HG03521 (cell line): ENCODE data around the gene HOXA11.

Experiments
- ATAC-seq: cut with Tn5 transposase; IDR thresholded peaks from one replicate; pipeline ENCODE4 v1.9.1; 2021; ENCODE audit warnings: mild to moderate bottlenecking, moderate library complexity; ENCODE audit not compliant: unreplicated experiment

HOXA11 gene

GRCh38 chr7:27207348-27207985 is 22.4 kb upstream of the HOXA11 start:
- no peak for ATAC-seq

GRCh38 chr7:27205325-27206280 is 20.6 kb upstream of the HOXA11 start:
- no peak for ATAC-seq

DNA sequence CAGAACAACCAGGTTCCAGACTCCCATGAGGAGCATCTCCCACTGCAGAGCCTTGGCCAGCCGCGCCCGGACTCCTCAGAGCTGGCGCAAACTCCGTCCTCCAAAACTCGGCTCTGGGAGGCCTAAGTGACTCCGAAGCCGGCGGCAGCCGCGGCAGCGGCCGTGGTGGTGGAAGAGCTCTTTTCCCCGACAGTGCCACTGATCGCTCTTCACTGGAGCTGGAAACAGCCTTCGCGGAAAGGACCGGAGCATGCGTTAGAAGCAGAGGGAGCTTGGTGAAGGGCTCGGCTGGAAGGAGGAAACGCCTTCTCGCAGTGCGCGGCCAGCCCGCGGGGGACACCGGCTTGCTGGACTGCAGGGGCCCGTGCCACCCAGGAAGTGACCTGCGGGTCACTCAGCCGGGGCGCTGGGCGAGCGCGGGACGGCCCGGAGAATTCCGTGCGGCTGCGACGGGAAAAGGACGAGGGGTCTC is 19.9 kb upstream of the HOXA11 start:
- ATAC-seq = no peak

- ATAC-seq = no peak
Observed at GRCh38 chr7:27203964-27204594, 19.0 kb upstream of the HOXA11 start.

GRCh38 chr7:27203365-27203953 is 18.4 kb upstream of the HOXA11 start:
- no peak for ATAC-seq

DNA sequence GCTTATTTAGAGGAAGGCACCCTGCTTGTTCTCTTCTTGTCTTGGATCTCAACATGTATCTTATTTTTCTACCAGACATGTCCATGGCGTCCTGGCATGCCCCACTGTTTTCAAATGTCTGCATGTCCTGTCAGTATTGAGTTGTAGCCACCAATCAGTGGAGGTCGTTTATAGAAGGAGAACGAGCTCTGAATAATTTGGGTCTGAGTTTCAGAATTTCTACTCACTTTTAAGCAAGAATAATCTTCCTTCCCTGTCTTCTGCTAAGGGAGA is 17.8 kb upstream of the HOXA11 start:
- ATAC-seq = no peak

- ATAC-seq = no peak
Observed at GRCh38 chr7:27202018-27202861, 17.2 kb upstream of the HOXA11 start.

GRCh38 chr7:27201580-27202017 is 16.6 kb upstream of the HOXA11 start:
- ATAC-seq = no peak

DNA sequence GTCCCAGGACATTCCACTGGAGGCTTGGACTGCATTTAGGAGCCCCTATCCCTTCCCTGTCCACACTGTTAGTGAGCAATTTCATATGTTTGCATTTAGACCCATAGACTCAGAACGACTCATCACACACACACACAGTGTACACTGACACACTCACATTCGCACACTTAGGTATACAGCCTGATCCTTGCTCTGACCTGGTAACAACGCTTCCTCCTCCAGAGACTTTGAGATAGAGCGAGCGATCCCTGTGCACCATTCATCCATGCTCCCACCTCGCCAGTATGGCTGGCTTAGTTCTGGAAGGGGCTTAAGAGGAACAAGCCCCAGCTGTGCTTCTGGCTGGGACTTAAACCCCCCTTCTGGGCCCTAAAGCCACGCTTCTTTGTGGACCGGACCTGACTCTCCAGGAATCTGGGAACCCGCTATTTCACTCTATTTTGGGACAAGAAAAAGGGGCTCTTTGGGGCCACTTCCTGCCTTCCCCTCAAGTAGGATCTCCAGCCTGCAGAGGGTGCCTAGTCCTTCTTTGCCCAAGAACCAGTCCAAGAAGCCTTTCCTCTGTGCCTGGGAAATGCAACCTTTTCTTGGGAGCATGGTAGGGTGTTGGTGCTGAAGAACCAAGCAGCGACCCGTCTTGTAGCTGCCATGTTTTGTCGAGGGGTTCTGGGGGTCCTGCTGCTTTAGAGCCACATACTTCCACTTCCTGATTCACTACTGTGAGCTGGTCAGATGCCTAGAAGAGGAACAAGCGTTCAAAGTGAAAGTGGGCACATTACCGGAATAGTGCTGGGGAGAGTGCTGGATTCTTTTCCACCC is 15.9 kb upstream of the HOXA11 start:
- ATAC-seq = no peak

DNA sequence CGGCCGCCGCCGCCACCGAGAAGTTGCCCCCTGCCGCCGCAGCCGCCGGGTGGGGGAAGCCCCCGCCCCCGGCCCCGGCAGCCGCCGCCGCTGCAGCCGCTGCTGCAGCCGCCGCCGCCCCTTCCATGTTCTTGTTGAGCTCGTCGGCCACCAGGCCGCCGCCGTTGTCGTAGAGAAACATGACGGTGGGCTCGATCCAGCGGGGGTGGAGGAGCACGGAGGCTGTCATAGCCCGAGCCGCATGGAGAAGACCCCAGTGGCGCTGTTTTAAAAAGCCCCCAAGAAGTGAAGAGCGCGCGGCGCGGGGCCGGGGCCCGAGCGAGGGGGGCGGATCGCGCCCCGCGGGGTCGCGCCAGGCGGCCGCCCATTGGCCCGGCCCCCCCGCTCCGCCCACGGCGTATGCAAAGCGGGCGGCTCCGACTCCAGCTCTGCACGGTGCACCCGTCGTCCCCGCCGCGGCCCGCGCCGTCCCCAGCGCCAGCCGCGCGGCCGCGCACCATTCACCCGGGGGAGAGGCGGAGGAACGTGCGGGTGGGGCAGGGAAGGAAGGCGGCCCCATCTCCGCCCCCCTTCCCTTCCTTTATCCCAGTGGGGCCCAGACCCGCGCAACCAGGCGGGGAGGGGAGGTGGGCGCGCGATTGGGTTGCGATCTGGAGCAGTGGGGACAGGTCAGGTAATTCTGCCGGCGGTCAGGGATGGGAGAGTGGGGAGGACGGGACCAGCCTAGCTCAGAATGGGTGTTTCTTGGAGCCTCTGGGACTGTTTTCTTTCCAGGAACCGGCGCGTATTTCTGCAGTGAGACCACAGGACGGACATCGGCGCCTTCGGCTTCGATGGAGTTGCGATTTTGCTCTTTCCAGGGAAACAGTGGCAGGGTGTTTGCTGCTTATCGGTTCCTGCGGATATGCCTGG is 15.1 kb upstream of the HOXA11 start, which contains the start of gene HOXA13:
Gene HOXA13, minus strand, starts transcription at position 243 of the 912 bp plus-strand sequence. Its CDS starts 14 bp downstream, at position 229.
- ATAC-seq = peak; percentile 49

GRCh38 chr7:27198871-27199801 is 14.1 kb upstream of the HOXA11 start:
- ATAC-seq = peak; percentile 20

GRCh38 chr7:27198138-27198841 is 13.3 kb upstream of the HOXA11 start:
- no peak for ATAC-seq

- no peak for ATAC-seq
Observed at GRCh38 chr7:27197137-27198042, 12.4 kb upstream of the HOXA11 start.

- ATAC-seq = no peak
Observed at GRCh38 chr7:27196287-27196767, 11.3 kb upstream of the HOXA11 start.

DNA sequence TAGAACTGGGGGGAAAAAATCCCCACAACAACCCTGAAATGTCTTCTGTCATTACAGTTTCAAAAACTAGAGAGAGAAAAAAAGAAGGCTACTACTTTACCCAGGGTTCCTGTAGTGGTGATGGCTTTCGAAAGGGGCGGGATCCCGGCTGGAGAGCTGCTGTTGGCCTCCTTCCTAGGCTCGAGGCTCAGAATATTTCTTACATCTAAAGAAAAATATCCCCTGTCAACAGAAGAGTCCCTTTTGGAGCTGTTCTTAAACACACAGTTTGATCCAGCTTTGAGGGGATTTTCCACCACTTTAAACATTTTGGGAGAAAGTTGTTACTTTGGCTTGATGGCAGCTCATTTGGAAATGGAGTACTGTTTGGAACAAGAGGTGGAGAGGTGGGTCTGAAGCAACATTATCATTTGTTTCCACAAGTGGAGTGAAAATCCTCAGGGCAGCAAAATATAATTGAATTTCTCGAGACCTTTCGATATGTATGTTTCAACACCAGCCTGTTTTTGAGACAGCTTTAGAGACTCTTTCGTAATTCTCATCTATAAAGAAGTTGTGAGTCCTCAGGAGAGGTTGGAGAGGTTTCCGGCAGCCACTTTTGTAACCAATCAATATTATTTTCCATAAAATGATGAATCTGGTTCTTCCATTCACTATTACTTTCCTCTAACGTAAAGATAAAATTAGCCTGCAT is 9.8 kb upstream of the HOXA11 start:
- ATAC-seq = no peak
